ENCODE measurements around the gene NEU1. TPM values are rescaled to one million over a fixed set of nuclear protein-coding genes. Genes with fewer than 3 reads are reported as not detected.
A peak's percentile ranks its signal among the peaks of the same experiment; 100 is the strongest.
"Not testable (repeated sequence)": the region's sequence is repeated elsewhere in the genome, so short reads cannot be mapped to it uniquely, and the experiment has no call there.

NEU1 gene
- total RNA-seq, 6 experiments from 2014 or later, result 35.8 to 48.6 (median 40.9) TPM

DNA sequence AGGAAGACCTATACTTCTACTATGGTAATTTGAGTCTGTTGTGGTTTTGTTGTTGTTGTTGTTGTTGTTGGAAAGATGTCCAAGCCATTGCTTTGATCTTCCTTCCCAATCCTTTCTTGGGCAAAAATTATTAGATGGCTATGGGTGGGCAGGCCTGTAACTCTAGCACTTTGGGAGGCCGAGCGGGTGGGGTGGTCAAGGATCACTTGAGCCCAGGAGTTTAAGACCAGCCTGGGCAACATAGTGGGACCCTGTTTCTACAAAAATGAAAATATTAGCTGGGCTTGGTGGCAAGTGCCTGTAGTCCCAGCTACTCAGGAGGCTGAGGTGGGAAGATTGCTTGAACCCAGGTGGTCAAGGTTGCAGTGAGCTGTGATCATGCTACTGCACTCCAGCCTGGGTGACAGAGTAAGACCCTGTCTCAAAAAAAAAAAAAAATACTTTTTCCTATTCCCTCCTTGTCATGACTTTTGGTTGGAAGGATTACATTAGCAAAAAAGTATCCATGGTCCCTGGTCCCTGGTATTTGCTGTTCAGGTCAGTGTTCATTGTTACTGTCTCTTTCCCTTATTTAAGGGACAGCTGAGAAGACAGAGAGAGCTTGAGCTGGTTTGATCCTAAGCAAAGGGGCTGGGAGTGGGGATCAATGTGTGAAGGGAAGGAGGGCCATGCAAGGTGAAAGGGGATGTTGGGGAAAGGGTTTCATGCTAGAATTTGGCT is 11.7 kb downstream of the NEU1 start:
- TF ChIP-seq, protein P1, sequence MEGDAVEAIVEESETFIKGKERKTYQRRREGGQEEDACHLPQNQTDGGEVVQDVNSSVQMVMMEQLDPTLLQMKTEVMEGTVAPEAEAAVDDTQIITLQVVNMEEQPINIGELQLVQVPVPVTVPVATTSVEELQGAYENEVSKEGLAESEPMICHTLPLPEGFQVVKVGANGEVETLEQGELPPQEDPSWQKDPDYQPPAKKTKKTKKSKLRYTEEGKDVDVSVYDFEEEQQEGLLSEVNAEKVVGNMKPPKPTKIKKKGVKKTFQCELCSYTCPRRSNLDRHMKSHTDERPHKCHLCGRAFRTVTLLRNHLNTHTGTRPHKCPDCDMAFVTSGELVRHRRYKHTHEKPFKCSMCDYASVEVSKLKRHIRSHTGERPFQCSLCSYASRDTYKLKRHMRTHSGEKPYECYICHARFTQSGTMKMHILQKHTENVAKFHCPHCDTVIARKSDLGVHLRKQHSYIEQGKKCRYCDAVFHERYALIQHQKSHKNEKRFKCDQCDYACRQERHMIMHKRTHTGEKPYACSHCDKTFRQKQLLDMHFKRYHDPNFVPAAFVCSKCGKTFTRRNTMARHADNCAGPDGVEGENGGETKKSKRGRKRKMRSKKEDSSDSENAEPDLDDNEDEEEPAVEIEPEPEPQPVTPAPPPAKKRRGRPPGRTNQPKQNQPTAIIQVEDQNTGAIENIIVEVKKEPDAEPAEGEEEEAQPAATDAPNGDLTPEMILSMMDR (IDR thresholded peaks at IDR 0.05), result no peak
- peaks cover 6% of the 10 kb centered on the region for H3K4me1 Mint-ChIP-seq (ENCODE audit: low read depth)
- no peaks in the 10 kb centered on the region for H3K27me3 Mint-ChIP-seq (ENCODE audit: insufficient read depth)
- peaks cover 6% of the 10 kb centered on the region for H3K9me3 Mint-ChIP-seq
- H3K27ac Mint-ChIP-seq, result no peak overlapping the region; the same call in 1 of the 2 replicates
- no peak for DNase-seq
- no peak overlapping the region for H3K4me3 Mint-ChIP-seq
- H3K36me3 Mint-ChIP-seq (ENCODE audit: low read depth), result peaks cover 6% of the 10 kb centered on the region

DNA sequence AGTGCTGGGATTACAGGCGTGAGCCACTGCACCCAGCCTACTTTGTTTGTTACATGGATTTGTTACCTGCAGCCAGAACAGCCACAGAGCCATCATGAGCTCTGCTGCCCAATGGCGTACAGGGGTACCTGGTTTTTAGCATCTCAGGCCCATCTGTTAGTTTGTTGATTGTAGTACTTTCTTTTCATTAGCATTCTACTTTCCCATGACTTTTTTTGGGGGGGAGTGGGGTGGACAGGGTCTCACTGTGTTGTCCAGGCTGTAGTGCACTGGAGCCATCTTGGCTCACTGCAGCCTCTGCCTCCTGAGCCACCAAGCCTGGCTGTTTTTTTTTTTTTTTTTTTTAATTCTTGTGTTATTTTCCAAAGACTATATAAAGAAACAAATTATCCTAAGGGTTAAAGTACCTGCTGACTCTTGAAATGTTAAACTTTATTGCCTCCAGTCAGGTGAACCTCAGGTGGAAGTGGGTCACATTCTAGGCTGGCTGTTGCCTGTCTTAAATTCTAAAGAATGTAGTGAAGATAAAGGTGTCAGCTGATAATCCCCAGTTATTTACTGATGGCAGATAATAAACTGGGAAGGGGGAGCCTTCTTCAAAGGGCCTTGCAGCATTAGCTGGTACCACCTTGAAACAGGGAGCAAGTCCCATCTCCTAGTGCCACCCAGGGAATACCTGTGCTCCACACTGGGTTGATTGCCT is 15.2 kb downstream of the NEU1 start:
- no peak for DNase-seq
- peaks cover under 1% of the 10 kb centered on the region for H3K9me3 Mint-ChIP-seq
- H3K4me1 Mint-ChIP-seq (ENCODE audit: low read depth), result peaks cover 6% of the 10 kb centered on the region
- TF ChIP-seq, protein P1 (IDR thresholded peaks at IDR 0.05), result no peak
- peaks cover 1% of the 10 kb centered on the region; the same call in 1 of the 2 replicates for H3K27me3 Mint-ChIP-seq (ENCODE audit: insufficient read depth)
- no peak overlapping the region for H3K4me3 Mint-ChIP-seq
- peaks cover 6% of the 10 kb centered on the region; the same call in 1 of the 2 replicates for H3K36me3 Mint-ChIP-seq (ENCODE audit: low read depth)
- H3K27ac Mint-ChIP-seq, result no peak overlapping the region

DNA sequence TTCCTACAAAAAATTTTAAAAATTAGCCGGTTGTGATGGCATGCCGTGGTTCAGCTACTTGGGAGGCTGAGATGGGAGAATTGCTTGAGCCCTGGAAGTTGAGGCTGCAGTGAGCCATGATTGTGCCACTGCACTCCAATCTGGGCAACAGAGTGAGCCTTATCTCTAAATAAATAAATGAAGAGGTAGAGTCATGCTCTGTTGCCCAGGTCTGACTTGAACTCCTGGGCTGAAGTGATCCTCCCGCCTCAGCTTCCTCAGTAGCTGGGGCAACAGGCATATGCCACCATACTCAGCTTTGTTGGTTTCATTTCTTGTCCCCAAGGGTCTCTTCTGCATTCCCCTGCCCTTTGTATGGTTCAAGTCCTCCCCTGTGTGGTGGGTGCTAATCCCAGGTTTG is 18.1 kb downstream of the NEU1 start:
- H3K27ac Mint-ChIP-seq, result no peak overlapping the region
- no peak overlapping the region for H3K4me3 Mint-ChIP-seq
- H3K4me1 Mint-ChIP-seq (ENCODE audit: low read depth), result peaks cover 5% of the 10 kb centered on the region; the same call in 1 of the 2 replicates
- peaks cover 12% of the 10 kb centered on the region for H3K36me3 Mint-ChIP-seq (ENCODE audit: low read depth)
- DNase-seq, result no peak
- no peaks in the 10 kb centered on the region for H3K9me3 Mint-ChIP-seq
- TF ChIP-seq, protein P1 (IDR thresholded peaks at IDR 0.05), result no peak
- peaks cover 1% of the 10 kb centered on the region; the same call in 1 of the 2 replicates for H3K27me3 Mint-ChIP-seq (ENCODE audit: insufficient read depth)

DNA sequence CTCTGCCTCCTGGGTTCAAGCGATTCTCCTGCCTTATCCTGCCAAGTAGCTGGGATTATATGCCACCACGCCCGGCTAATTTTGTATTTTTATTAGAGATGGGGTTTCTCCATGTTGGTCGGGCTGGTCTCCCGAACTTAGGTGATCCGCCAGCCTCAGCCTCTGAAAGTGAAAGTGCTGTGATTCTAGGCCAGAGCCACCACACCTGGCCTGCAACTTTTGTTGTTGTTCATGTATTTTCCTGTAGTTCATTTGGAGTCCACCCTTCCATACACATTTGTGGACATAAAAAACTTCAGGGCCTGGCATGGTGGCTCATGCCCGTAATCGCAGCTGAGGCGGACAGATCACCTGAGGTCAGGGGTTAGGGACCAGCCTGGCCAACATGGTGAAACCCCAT is 20.6 kb downstream of the NEU1 start:
- peaks cover 19% of the 10 kb centered on the region for H3K4me1 Mint-ChIP-seq (ENCODE audit: low read depth)
- H3K27me3 Mint-ChIP-seq (ENCODE audit: insufficient read depth), result peaks cover 1% of the 10 kb centered on the region; the same call in 1 of the 2 replicates
- no peak overlapping the region for H3K4me3 Mint-ChIP-seq
- TF ChIP-seq, protein P1 (IDR thresholded peaks at IDR 0.05), result no peak
- peaks cover 27% of the 10 kb centered on the region for H3K36me3 Mint-ChIP-seq (ENCODE audit: low read depth)
- 0 out of 2 replicates have a peak overlapping the region, but pooled peaks have one; percentile 16 for H3K27ac Mint-ChIP-seq
- DNase-seq, result no peak
- no peaks in the 10 kb centered on the region for H3K9me3 Mint-ChIP-seq

DNA sequence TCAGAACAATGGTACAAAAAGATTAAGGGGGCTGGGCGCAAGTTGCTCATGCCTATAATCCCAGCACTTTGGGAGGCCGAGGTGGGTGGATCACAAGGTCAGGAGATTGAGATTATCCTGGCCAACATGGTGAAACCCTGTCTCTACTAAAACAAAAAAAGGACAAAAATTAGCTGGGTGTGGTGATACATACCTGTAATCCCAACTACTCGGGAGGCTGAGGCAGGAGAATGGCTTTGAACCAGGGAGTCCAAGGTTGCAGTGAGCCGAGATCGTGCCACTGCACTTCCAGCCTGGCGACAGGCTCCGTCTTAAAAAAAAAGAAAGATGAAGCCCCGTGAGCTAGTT is 22.9 kb downstream of the NEU1 start:
- H3K27ac Mint-ChIP-seq, result peak overlapping the region; percentile 35; the same call in 1 of the 2 replicates
- DNase-seq, result not testable (repeated sequence)

DNA sequence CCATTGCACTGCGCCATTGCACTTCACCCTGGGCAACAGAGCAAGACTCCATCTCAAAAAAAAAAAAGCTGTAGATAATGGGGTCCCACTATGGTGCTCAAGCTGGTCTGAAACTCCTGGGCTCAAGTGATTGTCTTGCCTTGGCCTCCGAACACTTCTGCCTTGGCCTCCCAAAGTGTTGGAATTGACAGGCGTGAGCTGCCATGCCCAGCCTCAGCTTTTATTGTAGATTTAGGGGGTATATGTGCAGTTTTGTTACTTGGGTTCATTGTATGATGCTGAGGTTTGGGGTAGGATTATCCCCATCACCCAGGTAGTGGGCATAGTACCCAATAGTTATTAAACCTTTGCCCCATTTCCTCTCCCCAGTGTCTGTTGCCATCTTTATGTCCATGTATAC is 23.7 kb downstream of the NEU1 start:
- H3K27me3 Mint-ChIP-seq (ENCODE audit: insufficient read depth), result peaks cover 25% of the 10 kb centered on the region
- DNase-seq, result no peak
- H3K36me3 Mint-ChIP-seq (ENCODE audit: low read depth), result peaks cover 47% of the 10 kb centered on the region
- TF ChIP-seq, protein P1 (IDR thresholded peaks at IDR 0.05), result no peak
- H3K4me1 Mint-ChIP-seq (ENCODE audit: low read depth), result peaks cover 38% of the 10 kb centered on the region
- H3K9me3 Mint-ChIP-seq, result peaks cover 10% of the 10 kb centered on the region; the same call in 1 of the 2 replicates
- H3K4me3 Mint-ChIP-seq, result peak overlapping the region; percentile 97
- peak overlapping the region; percentile 35 for H3K27ac Mint-ChIP-seq

More for the DNA sequence above, 22.9 kb downstream of the NEU1 start:
- Mint-ChIP-seq H3K4me1 (ENCODE audit: low read depth) (peaks cover 31% of the 10 kb centered on the region), H3K9me3 (peaks cover 10% of the 10 kb centered on the region; the same call in 1 of the 2 replicates), H3K27me3 (ENCODE audit: insufficient read depth) (peaks cover 22% of the 10 kb centered on the region), H3K36me3 (ENCODE audit: low read depth) (peaks cover 44% of the 10 kb centered on the region)
- not testable (repeated sequence) for H3K4me3 Mint-ChIP-seq

DNA sequence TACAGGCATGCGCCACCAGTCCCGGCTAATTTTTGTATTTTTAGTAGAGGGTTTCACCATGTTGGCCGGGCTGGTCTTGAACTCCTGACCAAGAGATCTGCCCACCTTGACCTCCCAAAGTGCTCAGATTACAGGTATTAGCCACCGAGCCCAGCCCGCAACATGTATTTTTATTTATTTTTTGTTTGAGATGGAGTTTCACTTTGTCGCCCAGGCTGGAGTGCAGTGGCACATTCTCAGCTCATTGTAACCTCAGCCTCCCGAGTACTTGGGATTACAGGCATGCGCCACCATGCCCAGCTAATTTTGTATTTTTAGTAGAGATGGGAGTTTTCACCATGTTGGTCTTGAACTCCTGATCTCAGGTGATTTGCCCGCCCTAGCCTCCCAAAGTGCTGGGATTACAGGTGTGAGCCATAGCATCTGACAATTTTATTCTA is 24.5 kb downstream of the NEU1 start:
- H3K9me3 Mint-ChIP-seq, result peaks cover 10% of the 10 kb centered on the region; the same call in 1 of the 2 replicates
- H3K4me3 Mint-ChIP-seq, result peak overlapping the region; percentile 97
- peaks cover 38% of the 10 kb centered on the region for H3K4me1 Mint-ChIP-seq (ENCODE audit: low read depth)
- peak overlapping the region; percentile 99; the same call in 1 of the 2 replicates for H3K27ac Mint-ChIP-seq
- DNase-seq, result not testable (repeated sequence)
- H3K36me3 Mint-ChIP-seq (ENCODE audit: low read depth), result peaks cover 47% of the 10 kb centered on the region
- peaks cover 24% of the 10 kb centered on the region for H3K27me3 Mint-ChIP-seq (ENCODE audit: insufficient read depth)

Data from HFFc6 (cell line).